K562 (cell line): Measurements from ENCODE around the gene KISS1. TPM values are rescaled to one million over a fixed set of nuclear protein-coding genes. Genes with fewer than 3 reads are reported as not detected.

Experiments
- ASH1L ChIP-seq: fragments of 450-650 bp; IDR thresholded peaks from 2 replicates; pipeline ENCODE4 v1.6.1; 2018; ENCODE audit warnings: borderline replicate concordance, mild to moderate bottlenecking, low read depth; ENCODE audit not compliant: partially characterized antibody
- CAMTA2 ChIP-seq: fragments of 250-450 bp; sonication (Bioruptor Pico); conservative IDR thresholded peaks from 2 replicates; pipeline ENCODE4 v1.5.1; 2022
- CREM ChIP-seq: IDR thresholded peaks from 2 replicates; pipeline ENCODE4 v1.6.1; 2014; ENCODE audit warnings: antibody characterized with exemption, low read depth
- ELF1 ChIP-seq: fragments of 200-800 bp; sonication (Bioruptor generic); IDR thresholded peaks from 2 replicates; pipeline ENCODE4 v1.6.1; 2016; ENCODE audit warnings: missing genetic modification characterization, missing compliant biosample characterization
- ETV6 ChIP-seq, 3 experiments: fragments of 150-350 bp in 1 of 3; sonication (generic) in 1 of 3; formaldehyde crosslinking in 1 of 3; IDR thresholded peaks; 2 replicates each; pipeline versions ENCODE4 v1.6.1 to v1.8.0; 2014 to 2022; ENCODE audit warnings: borderline replicate concordance in 2 of 3, low read depth in 2 of 3, antibody characterized with exemption in 1 of 3, low read length in 1 of 3, mild to moderate bottlenecking in 1 of 3, missing genetic modification reagents in 1 of 3
- EWSR1 ChIP-seq: fragments of 450-650 bp; IDR thresholded peaks from 2 replicates; pipeline ENCODE4 v1.6.1; 2018; ENCODE audit warnings: borderline replicate concordance, mild to moderate bottlenecking, low read depth, moderate library complexity; ENCODE audit not compliant: partially characterized antibody
- IRF2 ChIP-seq: sonication (generic); formaldehyde crosslinking; IDR thresholded peaks from 2 replicates; pipeline ENCODE4 v1.8.1; 2022; ENCODE audit warnings: mild to moderate bottlenecking, missing genetic modification reagents
- KLF13 ChIP-seq: fragments of 450-650 bp; IDR thresholded peaks from 2 replicates; pipeline ENCODE4 v1.6.1; 2016; ENCODE audit warnings: missing genetic modification characterization, low read depth, mild to moderate bottlenecking, missing compliant biosample characterization, moderate library complexity, borderline replicate concordance
- MEIS2 ChIP-seq: fragments of 450-650 bp; IDR thresholded peaks from 2 replicates; pipeline ENCODE4 v1.6.1; 2014; ENCODE audit warnings: mild to moderate bottlenecking; ENCODE audit not compliant: partially characterized antibody
- MYBL2 ChIP-seq, 2 experiments: fragments of 450-650 bp in 1 of 2; sonication (generic) in 1 of 2; formaldehyde crosslinking in 1 of 2; IDR thresholded peaks; 2 replicates each; pipeline versions ENCODE4 v1.6.1 to v1.8.1; 2017 to 2022; ENCODE audit warnings: borderline replicate concordance in 1 of 2, inconsistent platforms in 1 of 2, low read depth in 1 of 2, mild to moderate bottlenecking in 1 of 2, missing genetic modification reagents in 1 of 2, moderate library complexity in 1 of 2
- NFRKB ChIP-seq: fragments of 450-650 bp; IDR thresholded peaks from 2 replicates; pipeline ENCODE4 v1.6.1; 2016; ENCODE audit warnings: low read depth
- POLR2AphosphoS2 ChIP-seq: IDR thresholded peaks from 2 replicates; pipeline ENCODE4 v1.6.1; 2012; ENCODE audit warnings: low read length, improper control_type of control experiment
- RBM39 ChIP-seq: fragments of 200-400 bp; formaldehyde crosslinking; optimal IDR thresholded peaks from 2 replicates; pipeline ENCODE3; 2018; ENCODE audit warnings: low read depth, low read length
- RHOXF2B ChIP-seq: fragments of 250-450 bp; sonication (Bioruptor Pico); conservative IDR thresholded peaks from 2 replicates; pipeline ENCODE4 v1.5.1; 2021
- SETDB1 ChIP-seq: IDR thresholded peaks from one replicate; pipeline ENCODE4 v1.6.1; 2012; ENCODE audit warnings: low read length, control low read depth, inconsistent platforms
- SIX5 ChIP-seq, 2 experiments: IDR thresholded peaks; 2 replicates each; pipeline ENCODE4 v1.6.1; 2011; ENCODE audit warnings: low read length in 2 of 2, borderline replicate concordance in 1 of 2, low read depth in 1 of 2, mild to moderate bottlenecking in 1 of 2, moderate library complexity in 1 of 2; ENCODE audit not compliant: insufficient read depth in 1 of 2
- SMAD3 ChIP-seq: fragments of 450-650 bp; formaldehyde crosslinking; conservative IDR thresholded peaks from 2 replicates; pipeline ENCODE4 v1.4.0; 2020; ENCODE audit warnings: mild to moderate bottlenecking
- SPI1 ChIP-seq: IDR thresholded peaks from 2 replicates; pipeline ENCODE4 v1.6.1; 2011; ENCODE audit warnings: low read depth, low read length, control low read depth, borderline replicate concordance
- STAT5A ChIP-seq: IDR thresholded peaks from 2 replicates; pipeline ENCODE4 v1.6.1; 2012; ENCODE audit warnings: low read length, inconsistent platforms, borderline replicate concordance
- U2AF1 ChIP-seq: fragments of 200-400 bp; formaldehyde crosslinking; optimal IDR thresholded peaks from 2 replicates; pipeline ENCODE3; 2017; ENCODE audit warnings: mild to moderate bottlenecking, low read depth, low read length, moderate library complexity
- UBTF ChIP-seq, 2 experiments: IDR thresholded peaks; 2 replicates each; pipeline ENCODE4 v1.6.1; 2012; ENCODE audit warnings: improper control_type of control experiment in 2 of 2, low read depth in 2 of 2, low read length in 2 of 2, borderline replicate concordance in 1 of 2
- ZNF232 ChIP-seq: sonication (generic); formaldehyde crosslinking; IDR thresholded peaks from 2 replicates; pipeline ENCODE4 v1.8.0; 2022; ENCODE audit warnings: mild to moderate bottlenecking, missing genetic modification reagents
- ZNF785 ChIP-seq: fragments of 250-450 bp; sonication (Bioruptor Pico); IDR thresholded peaks from 2 replicates; pipeline ENCODE4 v1.4.0; 2020; ENCODE audit warnings: mild to moderate bottlenecking
- polyA plus RNA-seq, 8 experiments: library from polyadenylated mRNA; depleted of rRNA in 4 of 8; stranded (reverse) in 5 of 8; unstranded in 3 of 8; fragments of >200 nt; fragmentation: Nextera tagmentation in 2 of 8; fragmentation: Illumina TruSeq in 1 of 8; extraction: Ambion mirVana in 2 of 8; extraction: Trizol in 1 of 8; gene quantifications; 2 replicates each; pipeline versions ENCODE4 v1.2.1 to v1.2.3, GENCODE V29; 2011 to 2014; ENCODE audit warnings: inconsistent platforms in 1 of 8, missing spikeins in 1 of 8
- total RNA-seq, 7 experiments: library from RNA; depleted of rRNA in 6 of 7; stranded (reverse); fragments of >200 nt in 6 of 7; fragmentation: Illumina TruSeq in 2 of 7; extraction: Trizol in 2 of 7; gene quantifications; 2 replicates each; pipeline versions ENCODE4 v1.2.1 to v1.2.3, GENCODE V29; 2011 to 2021; ENCODE audit warnings: low replicate concordance in 1 of 7
- TF ChIP-seq, protein P1 (sequence below): fragments of 250-450 bp; sonication (Bioruptor Pico); IDR thresholded peaks from 2 replicates; pipeline ENCODE4 v1.5.0; 2021; ENCODE audit warnings: mild to moderate bottlenecking, moderate library complexity

KISS1 gene
- total and polyA plus RNA-seq, 9 of the 15 experiments (the other 6 are each of a cell fraction or from before 2014, with no cell fraction given): 0.31 TPM; not detected in 8

DNA sequence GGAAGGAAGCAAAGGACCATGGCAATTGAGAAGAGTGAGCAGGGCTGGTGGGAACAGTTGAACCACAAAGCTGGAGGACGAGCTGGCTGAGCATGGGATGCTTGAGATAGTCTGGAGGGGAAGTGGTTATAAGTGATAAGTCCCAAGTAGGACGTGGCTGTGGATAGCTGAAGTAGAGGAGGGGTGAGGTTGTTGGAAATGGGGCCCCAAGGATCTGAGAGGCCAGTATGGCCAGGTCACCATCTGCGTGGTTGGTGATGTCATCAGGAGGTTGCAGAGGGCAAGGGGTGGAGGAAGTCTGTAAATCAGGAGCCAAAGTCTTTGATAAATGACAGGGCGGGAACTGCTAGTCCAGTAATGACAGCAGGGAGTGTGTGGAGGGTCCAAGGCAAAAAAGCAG is 19.2 kb downstream of the KISS1 start (continued):
- TF ChIP-seq SPI1: peak; percentile 84; the same call in 1 of the 2 replicates
- no peak for TF ChIP-seq CAMTA2 (CRISPR knock-in tag)
- peak; percentile 95 for TF ChIP-seq CREM
- TF ChIP-seq RBM39: no peak
- no peak for TF ChIP-seq RHOXF2B (CRISPR knock-in tag)
- no peak for TF ChIP-seq NFRKB
- TF ChIP-seq U2AF1: no peak
- no peak for TF ChIP-seq POLR2AphosphoS2
- no peak for TF ChIP-seq UBTF (IDR thresholded peaks at IDR 0.05; ENCODE audit: borderline replicate concordance in 1 of 2, low read depth in 2 of 2, low read length in 2 of 2)
- no peak for TF ChIP-seq ELF1 (tag)
- TF ChIP-seq, protein P1, sequence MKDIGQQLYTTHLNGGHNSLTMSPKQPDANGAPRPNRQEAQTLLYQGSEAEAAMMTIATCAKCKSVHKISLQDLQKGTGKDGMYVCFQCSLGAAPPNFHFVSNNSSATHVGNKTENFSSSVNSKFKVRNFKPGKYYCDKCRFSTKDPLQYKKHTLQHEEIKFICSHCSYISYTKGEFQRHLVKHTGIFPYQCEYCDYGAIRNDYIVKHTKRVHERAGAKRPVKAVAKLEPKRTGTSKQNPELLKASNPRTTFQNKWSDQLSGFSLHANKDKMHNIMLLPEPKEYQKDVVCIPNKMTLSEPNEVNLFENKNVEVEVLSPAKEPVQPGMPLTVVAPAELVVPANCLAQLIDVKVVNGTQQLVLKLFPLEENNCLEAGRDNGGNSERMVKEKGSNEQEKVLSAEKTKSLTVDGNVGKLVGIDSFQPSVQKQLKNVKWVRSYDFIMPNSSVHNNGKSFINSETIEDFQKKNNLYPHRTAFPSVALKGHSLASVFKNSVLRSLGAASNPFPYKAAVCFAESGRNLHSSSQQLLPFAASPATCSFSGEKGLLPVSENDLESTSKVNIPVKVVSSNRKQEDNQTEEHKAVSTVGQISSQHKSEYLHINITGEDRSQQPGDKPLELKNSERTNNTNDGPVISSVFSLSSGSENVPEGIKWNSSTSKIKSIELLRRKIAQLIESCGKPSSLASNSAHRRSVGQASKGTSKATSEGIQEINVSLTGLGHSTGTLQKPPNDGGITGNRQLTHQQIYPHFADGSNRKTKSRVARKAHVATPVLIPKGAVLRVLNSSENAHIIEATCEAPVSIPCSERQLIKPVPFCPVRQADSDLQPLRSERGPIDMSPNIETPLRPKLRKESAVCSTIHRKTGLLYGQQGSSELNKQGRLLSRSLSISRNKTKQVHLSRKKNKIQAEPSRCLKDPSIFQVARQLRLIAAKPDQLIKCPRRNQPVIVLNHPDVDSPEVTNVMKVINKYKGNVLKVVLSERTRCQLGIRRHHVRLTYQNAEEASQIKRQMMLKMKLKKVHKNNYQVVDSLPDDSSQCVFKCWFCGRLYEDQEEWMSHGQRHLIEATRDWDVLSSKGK: no peak
- no peak for TF ChIP-seq SETDB1
- peak; percentile 79; the same call in 1 of the 2 replicates for TF ChIP-seq SMAD3 (CRISPR knock-in tag)
- TF ChIP-seq KLF13 (tag): no peak
- TF ChIP-seq ZNF232 (CRISPR knock-in tag): no peak
- no peak for TF ChIP-seq SIX5 (IDR thresholded peaks at IDR 0.05; ENCODE audit: borderline replicate concordance in 1 of 2, insufficient read depth in 1 of 2, low read depth in 1 of 2, low read length in 2 of 2)
- TF ChIP-seq MYBL2 (IDR thresholded peaks at IDR 0.05; ENCODE audit: low read depth): no peak
- no peak for TF ChIP-seq MYBL2 (CRISPR knock-in tag; IDR thresholded peaks at IDR 0.05; ENCODE audit: borderline replicate concordance)
- TF ChIP-seq MEIS2: peak; percentile 94
- no peak for TF ChIP-seq EWSR1
- TF ChIP-seq ZNF785: no peak
- no peak for TF ChIP-seq IRF2 (CRISPR knock-in tag)
- no peak for TF ChIP-seq ETV6 (IDR thresholded peaks at IDR 0.05; ENCODE audit: borderline replicate concordance in 1 of 2, low read depth in 2 of 2, low read length in 1 of 2)
- no peak for TF ChIP-seq ETV6 (CRISPR knock-in tag; IDR thresholded peaks at IDR 0.05; ENCODE audit: borderline replicate concordance)
- peak; percentile 38; the same call in 1 of the 2 replicates for TF ChIP-seq STAT5A
- no peak for TF ChIP-seq ASH1L
